ENCODE data around the gene CERS1. TPM values are rescaled to one million over a fixed set of nuclear protein-coding genes. Genes with fewer than 3 reads are reported as not detected.
"Not testable (repeated sequence)": the region's sequence is repeated elsewhere in the genome, so short reads cannot be mapped to it uniquely, and the experiment has no call there.

Gene CERS1
- polyA plus RNA-seq, 3 donors: 0.24 to 1.0 (median 0.31) TPM

DNA sequence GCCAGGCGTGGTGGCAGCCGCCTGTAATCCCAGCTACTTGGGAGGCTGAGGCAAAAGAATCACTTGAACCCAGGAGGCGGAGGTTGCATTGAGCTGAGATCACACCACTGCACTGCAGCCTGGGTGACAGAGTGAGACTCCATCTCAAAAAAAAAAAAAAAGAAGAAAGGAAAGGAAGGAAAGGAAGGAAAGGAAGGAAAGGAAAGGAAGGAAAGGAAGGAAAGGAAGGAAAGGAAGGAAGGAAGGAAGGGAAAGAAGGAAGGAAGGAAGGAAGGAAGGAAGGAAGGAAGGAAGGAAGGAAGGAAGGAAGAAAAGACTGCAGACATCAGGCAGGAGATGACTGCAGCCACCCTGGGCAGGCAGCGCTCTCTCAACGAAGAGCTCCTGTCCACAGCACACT lies 6.6 kb upstream of the CERS1 start:
- not testable (repeated sequence) for H3K27ac ChIP-seq (ENCODE audit: low read depth, low read length)
- 96 to 98% (median 96%) methylated on average over 5 of the region's 5 CpGs for WGBS, 3 donors

GRCh38 chr19:18901491-18901890 lies 5.5 kb upstream of the CERS1 start:
- no peak overlapping the region for H3K27ac ChIP-seq (ENCODE audit: low read depth, low read length)
- 84 to 95% (median 87%) methylated on average over 7 of the region's 7 CpGs for WGBS, 3 donors

- 91 to 93% (median 92%) methylated on average over 17 of the region's 17 CpGs for WGBS, 3 donors
- H3K27ac ChIP-seq (ENCODE audit: low read depth, low read length): no peak overlapping the region
Observed at GRCh38 chr19:18900700-18901481, 4.9 kb upstream of the CERS1 start.

GRCh38 chr19:18899624-18900560 lies 3.9 kb upstream of the CERS1 start:
- 85 to 92% (median 87%) methylated on average over 20 of the region's 20 CpGs for WGBS, 3 donors
- no peak overlapping the region for H3K27ac ChIP-seq (ENCODE audit: low read depth, low read length)

- WGBS, 3 donors: 71 to 79% (median 74%) methylated on average over 18 of the region's 18 CpGs
Observed at GRCh38 chr19:18898607-18899408, 2.9 kb upstream of the CERS1 start.

DNA sequence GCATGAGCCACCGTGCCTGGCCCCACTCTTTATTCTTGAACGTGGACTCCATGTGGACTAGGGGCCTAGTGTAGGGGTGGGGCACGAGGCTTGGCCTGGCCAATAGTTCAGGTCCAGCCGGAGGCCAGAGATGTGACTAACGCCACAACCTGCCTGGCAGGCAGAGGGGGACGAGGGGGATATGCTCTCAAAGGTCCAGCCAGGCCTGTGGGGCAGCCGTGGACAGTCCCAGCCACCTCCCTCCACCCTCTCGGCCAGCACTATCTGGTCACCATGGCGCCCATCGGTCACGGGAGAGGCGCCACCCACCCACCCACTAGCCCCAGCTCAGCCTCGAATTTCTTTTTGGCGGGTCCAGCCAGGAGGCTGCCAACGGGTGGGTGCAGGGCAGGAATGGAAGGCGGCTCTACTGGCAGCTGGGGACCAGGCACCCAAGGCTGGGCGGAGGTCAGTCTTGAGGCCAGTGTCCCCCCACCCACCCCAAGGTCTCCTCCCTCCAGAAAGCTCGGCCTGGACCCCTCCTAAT lies 2.2 kb upstream of the CERS1 start:
- WGBS, 3 donors: 57 to 67% (median 62%) methylated on average over 18 of the region's 18 CpGs
- H3K27ac ChIP-seq (ENCODE audit: low read depth, low read length): no peak overlapping the region

More at GRCh38 chr19:18898607-18899408, 2.9 kb upstream of the CERS1 start:
- H3K27ac ChIP-seq (ENCODE audit: low read depth, low read length): no peak overlapping the region

DNA sequence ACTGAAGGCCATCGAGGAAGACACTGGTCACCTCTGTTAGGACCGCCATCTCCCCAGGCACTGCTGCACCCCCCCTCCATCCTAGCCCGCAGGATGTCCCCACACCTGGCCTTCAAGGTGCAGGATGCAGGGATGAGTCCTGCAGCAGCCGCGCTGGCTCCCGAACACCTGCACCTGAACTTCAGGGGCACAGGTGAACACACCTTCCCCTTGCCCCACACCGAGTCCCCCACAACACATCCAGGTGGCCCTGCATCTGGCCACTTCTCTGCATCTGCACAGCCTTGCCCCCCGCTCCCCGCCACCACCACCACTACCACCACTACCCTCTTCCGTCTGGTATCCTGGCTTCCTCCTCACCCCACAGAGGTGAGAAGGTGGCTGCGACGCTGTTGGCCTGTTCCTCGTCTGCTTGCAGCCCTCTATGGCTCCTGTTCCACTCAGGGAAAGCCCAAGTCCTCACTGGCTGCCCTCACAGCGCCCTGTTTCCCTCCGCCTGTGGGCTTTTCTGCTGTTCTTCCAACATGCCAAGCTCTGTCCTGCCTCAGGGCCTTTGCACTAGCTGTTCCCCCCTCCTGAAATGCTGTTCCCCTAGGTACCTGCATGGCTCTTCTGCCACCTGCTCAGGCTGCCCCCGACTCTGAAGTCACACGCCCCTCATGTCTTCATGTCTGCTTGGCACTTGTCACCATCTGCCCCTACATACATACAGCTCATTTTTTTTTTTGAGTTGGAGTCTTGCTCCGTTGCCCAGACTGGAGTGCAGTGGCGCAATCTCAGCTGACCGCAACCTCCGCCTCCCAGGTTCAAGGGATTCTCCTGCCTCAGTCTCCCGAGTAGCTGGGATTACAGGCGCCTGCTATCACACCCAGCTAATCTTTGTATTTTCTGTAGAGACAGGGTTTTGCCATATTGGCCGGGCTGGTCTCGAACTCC lies 1.4 kb upstream of the CERS1 start:
- WGBS, 3 donors: 87 to 93% (median 92%) methylated on average over 25 of the region's 25 CpGs
- no peak overlapping the region for H3K27ac ChIP-seq (ENCODE audit: low read depth, low read length)

- H3K27ac ChIP-seq (ENCODE audit: low read depth, low read length): no peak overlapping the region
- WGBS, 3 donors: 13 to 19% (median 14%) methylated on average over 25 to 32 of the region's 33 CpGs
Observed at GRCh38 chr19:18896421-18896841, 473 bp upstream of the CERS1 start.

- no peak overlapping the region for H3K27ac ChIP-seq (ENCODE audit: low read depth, low read length)
- WGBS, 3 donors: 1% methylated on average over 64 to 72 of the region's 72 CpGs
Observed at GRCh38 chr19:18895038-18895823, 727 bp downstream of the CERS1 start.

- H3K27ac ChIP-seq (ENCODE audit: low read depth, low read length): no peak overlapping the region
- 5 to 12% (median 7%) methylated on average over 24 to 28 of the region's 28 CpGs for WGBS, 3 donors
Observed at GRCh38 chr19:18894254-18895037, 1.5 kb downstream of the CERS1 start.

DNA sequence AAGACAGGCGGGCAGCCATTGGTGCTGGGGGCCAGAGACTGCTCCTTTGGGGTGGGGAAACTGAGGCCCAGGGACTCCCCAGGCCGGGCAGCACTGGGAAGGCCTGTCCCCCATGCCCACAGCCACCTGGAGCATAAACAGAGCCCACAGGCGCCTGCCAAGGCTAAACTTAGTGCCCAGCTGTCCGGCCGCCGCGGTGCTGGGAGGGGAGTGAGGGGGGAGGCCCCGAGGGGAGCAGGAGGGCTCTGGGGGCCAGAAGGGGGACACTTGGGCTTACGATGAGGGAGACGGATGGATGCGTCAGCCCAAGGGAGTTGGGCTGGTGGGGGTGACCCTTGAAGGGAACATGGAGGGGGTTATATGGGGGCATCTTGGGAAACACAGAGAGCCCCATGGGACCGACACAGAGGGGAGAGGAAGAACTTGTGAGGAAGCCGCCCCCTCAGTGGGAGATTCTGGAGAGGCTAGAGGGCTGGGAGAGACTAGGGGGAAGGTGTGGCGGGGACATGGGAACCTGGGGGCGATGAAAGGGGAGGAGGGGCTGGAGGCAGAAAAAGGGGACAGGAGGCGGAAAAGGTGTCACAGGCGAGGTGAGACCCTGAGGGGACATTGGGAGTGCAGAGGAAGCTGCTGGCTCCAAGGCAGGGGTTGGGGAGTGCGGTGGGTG lies 2.2 kb downstream of the CERS1 start:
- no peak overlapping the region for H3K27ac ChIP-seq (ENCODE audit: low read depth, low read length)
- WGBS, 3 donors: 47 to 59% (median 54%) methylated on average over 17 to 18 of the region's 18 CpGs

- H3K27ac ChIP-seq (ENCODE audit: low read depth, low read length): no peak overlapping the region
- 76 to 84% (median 83%) methylated on average over 10 of the region's 10 CpGs for WGBS, 3 donors
Observed at GRCh38 chr19:18889949-18890745, 5.8 kb downstream of the CERS1 start.

GRCh38 chr19:18886972-18887371 lies 9.0 kb downstream of the CERS1 start:
- H3K27ac ChIP-seq (ENCODE audit: low read depth, low read length): no peak overlapping the region
- WGBS, 3 donors: 87 to 91% (median 90%) methylated on average over 4 of the region's 4 CpGs

GRCh38 chr19:18883526-18884304 lies 12.2 kb downstream of the CERS1 start:
- WGBS, 3 donors: 80 to 85% (median 84%) methylated on average over 29 to 30 of the region's 30 CpGs
- H3K27ac ChIP-seq (ENCODE audit: low read depth, low read length): no peak overlapping the region
